Activated B cell treated with CpG ODN at 0.5 μM for 24 hours (primary cell): ENCODE measurements around the gene LRP1-AS. TPM values are rescaled to one million over a fixed set of nuclear protein-coding genes. Genes with fewer than 3 reads are reported as not detected.

ENCODE experiments used
- ATAC-seq: fragments of 200-7000 bp; cut with Tn5 transposase; one replicate; pipeline ENCODE4 v1.10.0; 2021; ENCODE audit warnings: low read depth, mild to moderate bottlenecking, moderate library complexity
- CTCF ChIA-PET: fragments of 350-600 bp; sonication (Branson Sonifier 250); formaldehyde crosslinking; loops from one replicate; lab custom pipeline; 2021; ENCODE audit warnings: antibody characterized with exemption; lab: Charles Lee
- POLR2A ChIA-PET: fragments of 350-600 bp; sonication (Branson Sonifier 250); formaldehyde crosslinking; loops from one replicate; lab custom pipeline; 2021; ENCODE audit warnings: antibody characterized with exemption; lab: Charles Lee
- DNase-seq: peaks from one replicate; pipeline ENCODE4 v3.0.0; 2022
- H3K27ac Mint-ChIP-seq: one replicate; pipeline ENCODE4 v1.8.0; 2020; ENCODE audit warnings: mixed read lengths
- H3K27me3 Mint-ChIP-seq: one replicate; pipeline ENCODE4 v1.8.0; 2021; ENCODE audit warnings: mixed read lengths
- H3K36me3 Mint-ChIP-seq: one replicate; pipeline ENCODE4 v1.8.0; 2021; ENCODE audit warnings: low read depth, mixed read lengths
- H3K4me1 Mint-ChIP-seq: one replicate; pipeline ENCODE4 v1.8.0; 2021; ENCODE audit warnings: mixed read lengths
- H3K4me3 Mint-ChIP-seq: one replicate; pipeline ENCODE4 v1.8.0; 2020; ENCODE audit warnings: mild to moderate bottlenecking, mixed read lengths
- H3K9me3 Mint-ChIP-seq: one replicate; pipeline ENCODE4 v1.8.0; 2020; ENCODE audit warnings: mixed read lengths
- intact Hi-C: fragments of 100-400 bp; cut with micrococcal nuclease; formaldehyde crosslinking; loops from one replicate; pipeline ENCODE4 v1.15.1; 2024
- total RNA-seq: library from RNA; stranded (reverse); gene quantifications from 2 replicates; pipeline ENCODE4 v1.2.3, GENCODE V29; 2022
- TF ChIP-seq, protein P1 (sequence below): fragments of 200-600 bp; IDR thresholded peaks from one replicate; pipeline ENCODE4 v1.8.0; 2022; ENCODE audit warnings: antibody characterized with exemption, mild to moderate bottlenecking

Gene LRP1-AS
- total RNA-seq, 1 donor from 2014 or later, result not detected

DNA sequence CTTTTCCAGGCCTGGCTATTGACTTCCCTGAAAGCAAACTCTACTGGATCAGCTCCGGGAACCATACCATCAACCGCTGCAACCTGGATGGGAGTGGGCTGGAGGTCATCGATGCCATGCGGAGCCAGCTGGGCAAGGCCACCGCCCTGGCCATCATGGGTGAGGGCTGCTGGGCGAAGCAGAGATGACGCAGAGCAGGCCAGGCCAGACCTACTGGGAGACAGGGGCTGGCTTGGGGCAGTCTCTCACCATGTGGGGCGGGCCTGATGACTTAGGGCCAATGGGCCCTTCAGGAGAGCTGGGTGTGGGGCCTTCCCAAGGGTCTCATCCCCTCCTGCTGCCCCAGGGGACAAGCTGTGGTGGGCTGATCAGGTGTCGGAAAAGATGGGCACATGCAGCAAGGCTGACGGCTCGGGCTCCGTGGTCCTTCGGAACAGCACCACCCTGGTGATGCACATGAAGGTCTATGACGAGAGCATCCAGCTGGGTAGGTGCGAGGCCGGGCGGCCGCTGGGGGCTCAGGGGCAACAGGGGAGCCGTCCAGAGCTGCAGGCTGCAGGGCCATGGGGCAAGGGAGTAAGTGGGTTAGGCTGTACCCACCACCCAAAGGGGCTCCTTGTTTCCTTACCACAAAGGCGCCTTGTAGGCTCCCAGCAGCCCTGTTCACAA is 33.0 kb upstream of the LRP1-AS start:
- POLR2A ChIA-PET, result interaction anchor here (1.1 kb wide), 1 partner anchor 68 kb away, joined by 3 read pairs; no protein-coding TSS in a partner anchor
- DNase-seq, result no peak
- ATAC-seq, result no peak
- intact Hi-C loops, result no loop called here
- no peak overlapping the region for H3K27ac Mint-ChIP-seq
- TF ChIP-seq, protein P1, sequence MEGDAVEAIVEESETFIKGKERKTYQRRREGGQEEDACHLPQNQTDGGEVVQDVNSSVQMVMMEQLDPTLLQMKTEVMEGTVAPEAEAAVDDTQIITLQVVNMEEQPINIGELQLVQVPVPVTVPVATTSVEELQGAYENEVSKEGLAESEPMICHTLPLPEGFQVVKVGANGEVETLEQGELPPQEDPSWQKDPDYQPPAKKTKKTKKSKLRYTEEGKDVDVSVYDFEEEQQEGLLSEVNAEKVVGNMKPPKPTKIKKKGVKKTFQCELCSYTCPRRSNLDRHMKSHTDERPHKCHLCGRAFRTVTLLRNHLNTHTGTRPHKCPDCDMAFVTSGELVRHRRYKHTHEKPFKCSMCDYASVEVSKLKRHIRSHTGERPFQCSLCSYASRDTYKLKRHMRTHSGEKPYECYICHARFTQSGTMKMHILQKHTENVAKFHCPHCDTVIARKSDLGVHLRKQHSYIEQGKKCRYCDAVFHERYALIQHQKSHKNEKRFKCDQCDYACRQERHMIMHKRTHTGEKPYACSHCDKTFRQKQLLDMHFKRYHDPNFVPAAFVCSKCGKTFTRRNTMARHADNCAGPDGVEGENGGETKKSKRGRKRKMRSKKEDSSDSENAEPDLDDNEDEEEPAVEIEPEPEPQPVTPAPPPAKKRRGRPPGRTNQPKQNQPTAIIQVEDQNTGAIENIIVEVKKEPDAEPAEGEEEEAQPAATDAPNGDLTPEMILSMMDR, result no peak
- CTCF ChIA-PET, result interaction anchor here (1.9 to 2.9 kb wide), 3 partner anchors 57 to 111 kb away, joined by 8 to 20 read pairs (median 17); partner anchors contain the start of gene STAT6
- H3K9me3 Mint-ChIP-seq, result no peaks in the 10 kb centered on the region
- no peak overlapping the region for H3K4me3 Mint-ChIP-seq
- no peaks in the 10 kb centered on the region for H3K36me3 Mint-ChIP-seq
- H3K27me3 Mint-ChIP-seq, result peaks cover 2% of the 10 kb centered on the region
- peaks cover 4% of the 10 kb centered on the region for H3K4me1 Mint-ChIP-seq

DNA sequence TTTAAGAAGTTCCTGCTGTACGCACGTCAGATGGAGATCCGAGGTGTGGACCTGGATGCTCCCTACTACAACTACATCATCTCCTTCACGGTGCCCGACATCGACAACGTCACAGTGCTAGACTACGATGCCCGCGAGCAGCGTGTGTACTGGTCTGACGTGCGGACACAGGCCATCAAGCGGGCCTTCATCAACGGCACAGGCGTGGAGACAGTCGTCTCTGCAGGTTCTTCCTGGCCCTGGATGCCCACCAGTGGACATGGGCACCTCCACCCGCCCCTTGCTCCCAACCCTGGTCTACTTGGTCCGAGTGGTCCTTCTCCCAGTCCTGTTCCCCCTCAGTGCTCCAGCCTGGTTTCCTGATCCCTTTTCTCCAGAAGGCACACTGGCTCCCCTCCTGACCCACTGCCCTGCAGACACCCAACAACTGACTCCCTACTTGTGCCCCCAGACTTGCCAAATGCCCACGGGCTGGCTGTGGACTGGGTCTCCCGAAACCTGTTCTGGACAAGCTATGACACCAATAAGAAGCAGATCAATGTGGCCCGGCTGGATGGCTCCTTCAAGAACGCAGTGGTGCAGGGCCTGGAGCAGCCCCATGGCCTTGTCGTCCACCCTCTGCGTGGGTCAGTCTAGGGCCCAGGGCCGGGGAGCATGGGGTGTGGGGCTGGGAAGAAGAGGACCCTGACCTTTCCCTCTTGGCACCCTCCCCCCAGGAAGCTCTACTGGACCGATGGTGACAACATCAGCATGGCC is 32.1 kb upstream of the LRP1-AS start:
- Mint-ChIP-seq H3K4me3 (no peak overlapping the region), H3K9me3 (no peaks in the 10 kb centered on the region), H3K36me3 (no peaks in the 10 kb centered on the region), H3K4me1 (peaks cover 4% of the 10 kb centered on the region), H3K27ac (no peak overlapping the region), H3K27me3 (peaks cover 2% of the 10 kb centered on the region)
- intact Hi-C loops, result no loop called here
- TF ChIP-seq, protein P1, result no peak
- CTCF ChIA-PET, result interaction anchor here (2.6 kb wide), 1 partner anchor 56 kb away, joined by 20 read pairs; no protein-coding TSS in a partner anchor
- POLR2A ChIA-PET, result interaction anchor here (0.5 to 0.6 kb wide), 2 partner anchors 51 to 1132 kb away, joined by 3 to 6 read pairs; partner anchors contain the start of gene LRP1
- DNase-seq, result no peak
- ATAC-seq, result no peak

DNA sequence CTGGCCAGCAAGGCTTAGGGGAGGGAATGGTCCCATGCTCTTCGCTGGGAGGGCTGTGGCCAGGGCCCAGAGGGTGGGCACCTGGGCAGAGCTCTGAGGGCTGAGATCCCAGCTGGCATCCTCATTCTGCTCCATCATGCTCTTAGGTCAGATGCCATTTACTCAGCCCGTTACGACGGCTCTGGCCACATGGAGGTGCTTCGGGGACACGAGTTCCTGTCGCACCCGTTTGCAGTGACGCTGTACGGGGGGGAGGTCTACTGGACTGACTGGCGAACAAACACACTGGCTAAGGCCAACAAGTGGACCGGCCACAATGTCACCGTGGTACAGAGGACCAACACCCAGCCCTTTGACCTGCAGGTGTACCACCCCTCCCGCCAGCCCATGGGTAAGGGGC is 30.8 kb upstream of the LRP1-AS start:
- CTCF ChIA-PET, result no interaction called here
- no peak for ATAC-seq
- no peak for DNase-seq
- H3K4me1 Mint-ChIP-seq, result peaks cover 4% of the 10 kb centered on the region
- no peak overlapping the region for H3K27ac Mint-ChIP-seq
- TF ChIP-seq, protein P1, result no peak
- H3K36me3 Mint-ChIP-seq, result no peaks in the 10 kb centered on the region
- POLR2A ChIA-PET, result no interaction called here
- H3K27me3 Mint-ChIP-seq, result peaks cover 2% of the 10 kb centered on the region
- intact Hi-C loops, result no loop called here
- no peak overlapping the region for H3K4me3 Mint-ChIP-seq
- no peaks in the 10 kb centered on the region for H3K9me3 Mint-ChIP-seq

DNA sequence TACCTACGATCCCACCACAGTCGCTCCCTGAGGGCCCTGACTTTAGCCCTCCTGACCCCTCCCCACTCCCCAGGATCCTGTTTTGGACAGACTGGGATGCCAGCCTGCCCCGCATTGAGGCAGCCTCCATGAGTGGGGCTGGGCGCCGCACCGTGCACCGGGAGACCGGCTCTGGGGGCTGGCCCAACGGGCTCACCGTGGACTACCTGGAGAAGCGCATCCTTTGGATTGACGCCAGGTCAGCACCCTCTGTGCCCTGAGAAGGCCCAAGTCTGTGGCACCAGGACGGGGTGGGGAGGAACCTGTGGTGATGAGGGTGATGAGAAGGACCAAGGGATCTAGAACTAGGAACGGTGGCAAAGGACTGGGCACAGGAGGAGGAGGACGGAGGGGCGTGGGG is 29.9 kb upstream of the LRP1-AS start:
- POLR2A ChIA-PET, result no interaction called here
- Mint-ChIP-seq H3K9me3 (no peaks in the 10 kb centered on the region), H3K4me3 (no peak overlapping the region), H3K27me3 (peaks cover 2% of the 10 kb centered on the region), H3K27ac (no peak overlapping the region), H3K36me3 (no peaks in the 10 kb centered on the region), H3K4me1 (no peaks in the 10 kb centered on the region)
- no peak for DNase-seq
- no peak for ATAC-seq
- TF ChIP-seq, protein P1, result no peak
- intact Hi-C loops, result no loop called here
- CTCF ChIA-PET, result interaction anchor here (5.4 kb wide), 1 partner anchor 107 kb away, joined by 36 read pairs; no protein-coding TSS in a partner anchor

DNA sequence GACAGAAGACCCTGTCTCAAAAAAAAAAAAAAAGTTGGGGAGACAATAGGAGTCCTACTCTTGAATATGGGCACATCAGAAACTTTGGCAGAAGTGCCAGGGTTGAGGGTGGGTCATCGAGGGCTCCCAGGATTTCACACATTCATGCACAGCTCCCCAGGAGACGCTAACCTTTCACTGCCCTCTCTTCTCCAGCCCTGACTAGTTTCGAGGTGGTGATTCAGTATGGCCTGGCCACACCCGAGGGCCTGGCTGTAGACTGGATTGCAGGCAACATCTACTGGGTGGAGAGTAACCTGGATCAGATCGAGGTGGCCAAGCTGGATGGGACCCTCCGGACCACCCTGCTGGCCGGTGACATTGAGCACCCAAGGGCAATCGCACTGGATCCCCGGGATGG is 29.4 kb upstream of the LRP1-AS start:
- Mint-ChIP-seq H3K27me3 (peaks cover 2% of the 10 kb centered on the region), H3K27ac (no peak overlapping the region), H3K4me1 (no peaks in the 10 kb centered on the region), H3K36me3 (no peaks in the 10 kb centered on the region), H3K4me3 (no peak overlapping the region), H3K9me3 (no peaks in the 10 kb centered on the region)
- intact Hi-C loops, result no loop called here
- ATAC-seq (no peak), DNase-seq (no peak)
- TF ChIP-seq, protein P1, result no peak
- POLR2A ChIA-PET, result interaction anchor here (0.7 kb wide), 1 partner anchor 67 kb away, joined by 3 read pairs; no protein-coding TSS in a partner anchor
- CTCF ChIA-PET, result interaction anchor here (5.4 kb wide), 1 partner anchor 107 kb away, joined by 36 read pairs; no protein-coding TSS in a partner anchor
